ENCODE results near the gene GRK2. TPM values are rescaled to one million over a fixed set of nuclear protein-coding genes. Genes with fewer than 3 reads are reported as not detected.

The GRK2 gene
- total and polyA plus RNA-seq, 2 of the 13 experiments (the other 11 are each of a cell fraction or from before 2014, with no cell fraction given) = 31.3 to 42.4 TPM

GRCh38 chr11:67317205-67317887, 51.1 kb downstream of the GRK2 start (continued):
- no peak for TF ChIP-seq ZEB1 (IDR thresholded peaks at IDR 0.05; ENCODE audit: insufficient replicate concordance, low read depth)
- peak; percentile 54; the same call in 1 of the 2 replicates for TF ChIP-seq ZNF225 (CRISPR knock-in tag; IDR thresholded peaks at IDR 0.05)
- peak; percentile 71; the same call in 1 of the 2 replicates for TF ChIP-seq ZNF749 (CRISPR knock-in tag; IDR thresholded peaks at IDR 0.05; ENCODE audit: borderline replicate concordance)
- TF ChIP-seq ZNF234 (CRISPR knock-in tag; conservative IDR thresholded peaks at IDR 0.05) = no peak
- TF ChIP-seq SATB2 (CRISPR knock-in tag; IDR thresholded peaks at IDR 0.05) = no peak
- TF ChIP-seq HNF4A (CRISPR knock-in tag; IDR thresholded peaks at IDR 0.05) = no peak
- TF ChIP-seq POLR2A (IDR thresholded peaks at IDR 0.05; ENCODE audit: insufficient read depth in 1 of 2, low read depth in 2 of 2, low read length in 2 of 2) = peak; percentile 48 to 95; a peak in 2 of 4 replicates
- TF ChIP-seq ZFX (CRISPR knock-in tag; IDR thresholded peaks at IDR 0.05; ENCODE audit: low read depth) = peak; percentile 85
- TF ChIP-seq ZBTB7B (CRISPR knock-in tag; IDR thresholded peaks at IDR 0.05) = peak; percentile 73
- no peak for TF ChIP-seq PRDM4 (CRISPR knock-in tag; IDR thresholded peaks at IDR 0.05; ENCODE audit: borderline replicate concordance)
- no peak for TF ChIP-seq ZNF766 (CRISPR knock-in tag; IDR thresholded peaks at IDR 0.05; ENCODE audit: borderline replicate concordance)
- TF ChIP-seq PAWR (CRISPR knock-in tag; IDR thresholded peaks at IDR 0.05; ENCODE audit: borderline replicate concordance) = no peak
- TF ChIP-seq ZNF407 (CRISPR knock-in tag; IDR thresholded peaks at IDR 0.05; ENCODE audit: not compliant biosample characterization) = no peak
- TF ChIP-seq ATF7-NPFF (CRISPR knock-in tag; IDR thresholded peaks at IDR 0.05; ENCODE audit: low read depth) = peak; percentile 46; the same call in 1 of the 2 replicates
- peak; percentile 60; the same call in 1 of the 2 replicates for TF ChIP-seq TFDP2 (CRISPR knock-in tag; IDR thresholded peaks at IDR 0.05)
- TF ChIP-seq KDM5A (IDR thresholded peaks at IDR 0.05; ENCODE audit: borderline replicate concordance, low read length) = peak; percentile 43; the same call in 1 of the 2 replicates
- TF ChIP-seq LCORL (IDR thresholded peaks at IDR 0.05) = no peak
- TF ChIP-seq LCORL (CRISPR knock-in tag; IDR thresholded peaks at IDR 0.05) = peak; percentile 54; the same call in 1 of the 2 replicates

Data from HepG2 (cell line).